Dermis microvascular lymphatic vessel endothelial cell (primary cell): Measurements from ENCODE around the gene TOM1L2. TPM values are rescaled to one million over a fixed set of nuclear protein-coding genes. Genes with fewer than 3 reads are reported as not detected.
"Not testable (repeated sequence)": the region's sequence is repeated elsewhere in the genome, so short reads cannot be mapped to it uniquely, and the experiment has no call there.

Source experiments
- DNase-seq, 2 donors: peaks; one replicate each; pipeline versions ENCODE4 v3.0.0 to v3.0.0-alpha.2; 2010; ENCODE audit warnings: low read depth in 2 of 2
- total RNA-seq: library from RNA; depleted of rRNA; stranded (reverse); fragments of >200 nt; gene quantifications from 2 replicates; pipeline ENCODE4 v1.2.1, GENCODE V29; 2014

Gene TOM1L2
- total RNA-seq, 1 donor from 2014 or later = 11.2 TPM

DNA sequence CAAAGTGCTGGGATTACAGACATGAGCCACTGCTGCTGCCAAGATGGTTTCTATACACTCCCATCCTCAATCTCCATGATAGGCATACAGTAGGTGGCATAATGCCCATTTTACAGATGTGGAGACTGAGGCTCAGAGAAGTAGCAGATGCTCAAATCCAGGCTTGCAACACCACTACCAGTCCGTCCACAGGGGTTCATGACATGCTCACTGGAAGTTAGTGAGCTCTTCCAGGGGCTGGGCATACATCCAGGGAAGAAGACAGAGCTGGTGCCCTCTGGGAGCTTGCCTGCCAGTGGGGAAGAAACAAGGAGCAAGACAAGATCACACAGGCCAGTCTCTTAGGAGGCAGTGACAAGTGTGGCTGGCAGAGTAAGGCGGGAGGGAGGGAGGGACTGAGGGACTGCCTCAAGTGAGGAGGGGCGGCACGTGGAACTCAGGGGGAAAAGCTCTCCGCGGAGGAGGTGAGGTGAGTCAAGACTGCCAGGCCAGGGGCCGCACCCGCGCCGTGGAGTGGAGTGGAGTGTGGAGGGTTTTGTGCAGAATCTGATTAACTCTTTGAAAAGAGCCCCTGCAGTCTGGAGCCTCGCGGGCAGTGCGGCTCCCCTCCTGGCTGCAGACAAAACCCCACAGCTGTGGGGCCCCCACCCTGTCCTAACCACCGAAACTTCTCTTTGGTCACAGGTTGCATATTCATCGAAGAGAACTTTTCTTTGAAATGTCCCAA, 163.3 kb downstream of the TOM1L2 start:
- no peak for DNase-seq

DNA sequence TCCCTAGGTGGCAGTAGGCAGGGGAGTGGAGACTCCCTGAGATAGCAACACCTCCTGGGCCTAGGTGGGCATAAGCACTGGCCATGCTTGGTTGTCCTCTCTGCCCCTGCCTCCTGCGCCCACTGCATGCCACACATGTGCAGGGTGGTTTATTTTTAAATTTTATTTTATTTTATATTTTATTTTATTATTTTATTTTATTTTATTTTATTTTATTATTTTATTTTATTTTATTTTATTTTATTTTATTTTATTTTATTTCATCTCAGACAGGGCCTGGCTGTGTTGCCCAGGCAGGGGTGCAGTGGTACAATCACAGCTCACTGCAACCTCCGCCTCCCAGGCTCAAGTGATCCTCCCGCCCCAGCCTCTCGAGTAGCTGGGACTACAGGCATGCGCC, 164.0 kb downstream of the TOM1L2 start:
- not testable (repeated sequence) for DNase-seq

DNA sequence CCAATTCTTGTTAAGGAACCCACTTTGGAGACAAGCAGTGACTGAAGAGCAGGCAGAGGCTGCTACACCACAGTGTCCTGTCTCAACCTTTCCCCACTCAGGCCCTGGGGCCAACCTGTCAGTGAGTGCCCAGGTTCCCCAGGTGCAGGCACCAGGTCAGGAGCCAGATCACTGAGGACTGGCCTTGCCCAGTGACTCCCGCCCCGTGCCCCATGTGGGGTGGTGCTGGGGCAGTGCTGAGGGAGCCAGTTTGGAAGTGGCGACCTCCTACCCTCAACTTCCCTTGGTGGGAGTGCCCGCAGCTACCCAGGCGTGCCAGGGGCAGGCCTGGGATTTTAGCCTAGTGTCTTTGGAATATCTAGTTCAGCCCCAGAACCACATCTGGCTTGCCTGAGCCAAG, 164.8 kb downstream of the TOM1L2 start:
- no peak for DNase-seq

DNA sequence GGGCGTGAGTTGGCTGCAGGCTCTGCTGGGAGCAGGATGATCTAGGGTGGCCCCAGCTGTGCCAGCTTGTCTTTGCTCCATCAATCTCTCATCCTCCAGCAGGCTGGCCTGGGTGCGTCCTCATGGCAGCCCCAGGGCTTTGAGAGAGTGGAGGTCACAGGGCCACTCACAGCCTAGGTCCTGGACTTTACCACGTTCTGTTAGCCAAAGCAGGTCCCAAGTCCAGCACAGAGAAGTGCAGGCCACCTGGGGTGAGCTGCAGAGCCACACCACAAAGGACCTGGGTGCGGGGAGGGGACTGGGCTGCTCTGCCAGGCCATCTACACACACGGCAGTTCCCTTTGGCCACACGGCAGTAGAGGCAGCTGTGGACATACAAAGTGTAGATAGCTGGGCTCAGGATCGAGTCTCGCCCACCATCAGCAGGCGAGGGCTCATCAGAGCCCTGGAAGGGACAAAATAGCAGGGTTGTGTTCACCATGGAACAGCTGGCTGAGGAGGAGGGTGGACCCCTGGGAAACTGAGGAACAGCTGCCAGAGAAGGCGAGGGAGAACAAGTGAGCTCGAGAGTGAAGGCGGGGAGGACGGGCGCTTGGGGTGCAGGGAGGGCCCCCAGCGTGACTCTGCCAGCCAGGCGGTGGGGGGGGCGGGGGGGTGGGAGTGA, 165.5 kb downstream of the TOM1L2 start:
- DNase-seq = no peak

DNA sequence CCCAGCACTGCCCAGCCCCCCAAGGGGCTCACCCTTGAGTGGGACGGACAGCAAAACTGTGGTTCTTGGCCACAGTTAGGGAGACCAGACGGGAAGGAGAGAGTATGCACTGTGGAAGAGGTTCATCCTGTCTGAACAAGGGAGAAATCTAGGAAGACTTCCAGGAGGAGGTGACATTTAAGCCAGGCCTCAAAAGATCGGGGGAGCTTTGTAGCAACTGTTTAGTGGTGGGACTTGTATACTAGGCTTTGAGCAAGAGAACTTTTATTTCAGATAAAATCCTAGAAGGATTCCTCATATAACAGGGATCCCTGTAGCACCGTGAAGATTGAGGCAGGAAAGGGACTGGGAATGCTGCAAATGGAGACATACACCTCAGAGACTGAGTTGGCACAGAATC, 166.2 kb downstream of the TOM1L2 start:
- no peak for DNase-seq

DNA sequence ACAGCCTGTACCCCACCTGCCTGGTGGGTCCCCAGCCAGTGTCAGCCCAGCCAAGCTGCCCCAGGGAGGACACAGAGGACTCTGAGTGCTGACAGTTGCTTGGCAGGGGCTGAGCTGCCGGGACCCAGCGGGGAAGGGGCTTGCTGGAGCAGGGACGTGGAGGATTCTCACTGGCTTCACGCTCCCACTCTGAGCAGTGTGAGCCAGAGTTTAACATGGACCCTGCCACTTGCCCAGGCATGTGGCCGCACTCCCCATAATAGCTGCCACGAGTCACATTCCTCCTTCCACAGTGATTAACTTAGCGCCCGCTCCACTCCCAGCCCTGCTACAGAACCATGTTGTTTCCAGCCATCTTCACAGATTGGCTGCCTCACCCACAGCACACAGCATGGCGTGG, 166.6 kb downstream of the TOM1L2 start:
- DNase-seq = no peak

DNA sequence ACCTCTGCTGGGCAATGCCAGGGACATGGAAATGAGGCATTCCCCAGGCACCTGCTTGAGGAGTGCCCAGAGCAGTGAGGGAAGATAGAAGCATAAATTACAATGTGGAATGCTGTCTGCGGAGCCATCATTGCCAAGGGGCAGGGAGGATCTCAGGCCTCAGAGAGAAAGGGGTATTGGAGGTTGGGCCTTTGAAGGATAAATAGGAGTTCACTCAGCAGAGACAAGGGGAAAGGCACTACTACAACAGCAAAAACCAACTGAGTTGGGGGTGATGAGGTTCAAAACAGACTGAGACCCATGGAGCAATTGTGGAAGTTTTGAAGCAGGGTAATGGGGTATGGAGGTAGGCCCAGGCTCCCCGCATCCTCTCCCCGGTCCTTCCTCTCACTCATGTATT, 168.2 kb downstream of the TOM1L2 start:
- DNase-seq = no peak

DNA sequence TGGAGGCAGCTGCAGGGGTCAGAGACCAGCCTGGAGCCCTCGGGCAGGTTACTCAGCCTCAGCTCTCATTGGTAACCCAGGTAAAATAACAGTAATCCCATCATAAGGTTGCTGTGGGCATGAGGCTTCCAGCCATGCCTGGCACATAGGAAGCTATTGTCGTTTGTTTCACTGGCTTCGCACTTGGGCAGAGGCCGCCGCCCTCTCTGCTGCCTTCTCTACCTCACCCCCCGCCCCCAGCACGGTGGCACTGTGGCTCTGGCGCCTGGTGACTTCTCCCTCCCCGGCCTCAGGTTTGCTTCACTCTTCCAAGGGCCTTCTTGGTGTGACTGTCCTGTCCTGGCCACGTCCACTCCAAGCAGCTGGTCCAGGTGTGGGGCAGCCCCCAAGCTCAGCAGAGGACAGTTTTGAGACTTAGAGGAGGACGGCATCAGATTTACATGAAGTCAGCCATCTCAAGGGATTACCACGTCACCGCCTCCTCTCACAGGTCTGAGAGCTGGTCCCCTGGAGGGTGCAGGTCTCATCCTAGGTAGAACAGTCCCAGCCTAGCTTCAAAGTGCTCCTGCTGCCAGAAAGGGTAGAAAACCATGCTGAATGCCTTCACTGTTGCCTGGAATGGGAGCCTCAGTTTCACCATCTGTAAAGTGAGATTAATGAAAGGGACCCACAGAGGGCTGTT, 170.3 kb downstream of the TOM1L2 start:
- no peak for DNase-seq

DNA sequence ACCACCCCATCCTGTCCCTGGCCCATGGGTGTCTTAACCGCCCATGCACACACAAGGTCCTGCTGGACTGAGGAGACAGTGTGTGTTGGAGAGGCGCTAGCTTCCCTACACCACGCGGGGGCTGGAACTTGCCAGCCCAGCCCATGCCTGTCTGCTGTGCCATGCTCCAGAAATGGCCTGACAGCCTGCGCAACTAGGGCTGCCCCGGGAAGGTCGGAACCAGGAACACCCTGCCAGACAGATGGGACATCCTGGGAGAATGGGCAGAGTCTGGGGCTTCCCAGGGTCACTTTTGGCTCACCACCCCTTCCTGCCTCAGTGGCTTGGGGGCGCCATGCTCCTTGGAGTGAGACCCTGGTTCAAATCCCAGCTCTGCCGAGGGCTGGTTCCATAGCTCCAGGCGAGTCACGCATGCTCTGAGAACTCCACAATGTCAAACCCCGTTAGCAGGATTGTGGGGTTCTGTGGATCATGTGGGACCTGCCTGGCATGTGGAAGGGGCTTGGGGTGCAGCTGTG, 171.6 kb downstream of the TOM1L2 start:
- no peak for DNase-seq

DNA sequence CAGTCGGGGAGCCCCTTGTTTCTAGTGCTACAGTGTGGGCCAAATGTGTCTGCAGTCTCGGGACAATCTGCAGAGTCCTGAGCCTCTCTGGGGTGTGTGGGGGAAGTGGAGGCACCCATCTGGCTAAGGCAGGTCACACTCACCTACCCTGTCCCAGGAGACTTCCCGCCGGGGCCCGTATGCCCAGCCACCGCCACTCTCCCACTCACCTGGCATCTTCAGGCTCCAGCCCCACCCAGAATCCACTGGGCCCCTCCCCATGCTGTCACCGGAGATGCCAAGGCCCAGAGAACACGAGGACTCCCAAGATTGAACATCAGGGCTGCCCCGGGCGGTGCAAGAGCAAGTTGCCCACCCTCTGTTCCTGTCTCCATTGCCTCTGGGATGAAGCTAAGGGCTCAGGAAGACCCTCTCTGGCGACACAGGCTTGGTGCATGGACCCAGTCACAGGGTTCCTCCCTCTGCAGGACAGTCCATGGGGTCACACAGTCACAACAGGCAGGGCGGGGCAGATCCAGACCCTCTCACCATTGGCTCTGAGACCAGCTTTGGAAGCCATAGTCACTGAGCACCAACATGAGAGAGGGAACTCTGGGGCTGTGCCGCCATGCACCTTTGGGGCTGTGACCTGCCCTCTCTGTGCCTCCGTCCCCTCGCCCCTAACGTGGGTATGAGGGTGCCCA, 173.5 kb downstream of the TOM1L2 start:
- no peak for DNase-seq

DNA sequence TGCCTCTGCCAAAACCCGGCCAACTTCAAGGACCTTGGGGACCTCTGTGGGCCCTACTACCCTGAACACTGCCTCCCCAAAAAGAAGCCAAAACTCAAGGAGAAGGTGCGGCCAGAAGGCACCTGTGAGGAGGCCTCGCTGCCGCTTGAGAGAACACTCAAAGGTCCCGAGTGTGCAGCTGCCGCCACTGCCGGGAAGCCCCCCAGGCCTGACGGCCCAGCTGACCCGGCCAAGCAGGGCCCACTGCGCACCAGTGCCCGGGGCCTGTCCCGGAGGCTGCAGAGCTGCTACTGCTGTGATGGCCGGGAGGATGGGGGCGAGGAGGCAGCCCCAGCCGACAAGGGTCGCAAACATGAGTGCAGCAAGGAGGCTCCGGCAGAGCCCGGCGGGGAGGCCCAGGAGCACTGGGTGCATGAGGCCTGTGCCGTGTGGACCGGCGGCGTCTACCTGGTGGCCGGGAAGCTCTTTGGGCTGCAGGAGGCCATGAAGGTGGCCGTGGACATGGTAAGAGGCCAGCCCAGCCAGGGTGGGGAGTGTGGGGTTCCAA, 174.1 kb downstream of the TOM1L2 start:
- DNase-seq = no peak

DNA sequence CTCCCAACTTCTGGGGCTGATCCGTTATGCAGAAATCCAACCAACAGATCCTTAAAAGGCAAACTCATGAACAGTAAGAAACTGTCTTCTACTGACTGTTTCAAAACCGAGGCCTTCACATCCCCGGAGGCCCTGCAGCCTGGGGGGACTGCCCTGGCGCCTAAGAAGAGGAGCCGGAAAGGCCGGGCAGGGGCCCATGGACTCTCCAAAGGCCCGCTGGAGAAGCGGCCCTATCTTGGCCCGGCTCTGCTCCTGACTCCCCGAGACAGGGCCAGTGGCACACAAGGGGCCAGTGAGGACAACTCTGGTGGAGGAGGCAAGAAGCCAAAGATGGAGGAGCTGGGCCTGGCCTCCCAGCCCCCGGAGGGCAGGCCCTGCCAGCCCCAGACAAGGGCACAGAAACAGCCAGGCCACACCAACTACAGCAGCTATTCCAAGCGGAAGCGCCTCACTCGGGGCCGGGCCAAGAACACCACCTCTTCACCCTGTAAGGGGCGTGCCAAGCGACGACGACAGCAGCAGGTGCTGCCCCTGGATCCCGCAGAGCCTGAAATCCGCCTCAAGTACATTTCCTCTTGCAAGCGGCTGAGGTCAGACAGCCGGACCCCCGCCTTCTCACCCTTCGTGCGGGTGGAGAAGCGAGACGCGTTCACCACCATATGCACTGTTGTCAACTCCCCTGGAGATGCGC, 174.9 kb downstream of the TOM1L2 start:
- no peak for DNase-seq

DNA sequence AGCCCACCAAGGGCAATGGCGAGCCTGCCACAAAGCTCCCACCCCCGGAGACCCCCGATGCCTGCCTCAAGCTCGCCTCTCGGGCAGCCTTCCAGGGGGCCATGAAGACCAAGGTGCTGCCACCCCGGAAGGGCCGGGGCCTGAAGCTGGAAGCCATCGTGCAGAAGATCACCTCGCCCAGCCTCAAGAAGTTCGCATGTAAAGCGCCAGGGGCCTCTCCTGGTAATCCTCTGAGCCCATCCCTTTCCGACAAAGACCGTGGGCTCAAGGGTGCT, 175.5 kb downstream of the TOM1L2 start:
- no peak for DNase-seq

DNA sequence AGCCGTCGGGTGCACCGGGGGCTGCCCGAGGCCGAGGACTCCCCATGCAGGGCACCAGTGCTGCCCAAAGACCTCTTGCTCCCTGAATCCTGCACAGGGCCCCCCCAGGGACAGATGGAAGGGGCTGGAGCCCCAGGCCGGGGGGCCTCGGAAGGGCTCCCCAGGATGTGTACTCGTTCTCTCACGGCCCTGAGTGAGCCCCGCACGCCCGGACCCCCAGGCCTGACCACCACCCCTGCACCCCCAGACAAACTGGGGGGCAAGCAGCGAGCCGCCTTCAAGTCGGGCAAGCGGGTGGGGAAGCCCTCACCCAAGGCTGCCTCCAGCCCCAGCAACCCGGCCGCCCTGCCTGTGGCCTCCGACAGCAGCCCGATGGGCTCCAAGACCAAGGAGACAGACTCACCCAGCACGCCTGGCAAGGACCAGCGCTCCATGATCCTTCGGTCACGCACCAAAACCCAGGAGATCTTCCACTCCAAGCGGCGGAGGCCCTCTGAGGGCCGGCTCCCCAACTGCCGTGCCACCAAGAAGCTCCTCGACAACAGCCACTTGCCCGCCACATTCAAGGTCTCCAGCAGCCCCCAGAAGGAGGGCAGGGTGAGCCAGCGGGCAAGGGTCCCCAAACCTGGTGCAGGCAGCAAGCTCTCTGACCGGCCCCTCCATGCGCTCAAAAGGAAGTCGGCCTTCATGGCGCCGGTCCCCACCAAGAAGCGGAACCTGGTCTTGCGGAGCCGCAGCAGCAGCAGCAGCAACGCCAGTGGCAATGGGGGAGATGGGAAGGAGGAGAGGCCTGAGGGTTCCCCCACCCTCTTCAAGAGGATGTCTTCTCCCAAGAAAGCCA, 176.0 kb downstream of the TOM1L2 start:
- DNase-seq = no peak

DNA sequence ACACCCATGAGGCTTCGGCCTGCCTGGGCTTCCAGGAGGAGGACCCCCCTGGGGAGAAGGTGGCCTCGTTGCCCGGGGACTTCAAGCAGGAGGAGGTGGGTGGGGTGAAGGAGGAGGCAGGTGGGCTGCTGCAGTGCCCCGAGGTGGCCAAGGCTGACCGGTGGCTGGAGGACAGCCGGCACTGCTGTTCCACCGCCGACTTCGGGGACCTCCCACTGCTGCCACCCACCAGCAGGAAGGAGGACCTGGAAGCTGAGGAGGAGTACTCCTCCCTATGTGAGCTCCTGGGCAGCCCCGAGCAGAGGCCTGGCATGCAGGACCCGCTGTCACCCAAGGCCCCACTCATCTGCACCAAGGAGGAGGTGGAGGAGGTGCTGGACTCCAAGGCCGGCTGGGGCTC, 176.9 kb downstream of the TOM1L2 start:
- DNase-seq = no peak

DNA sequence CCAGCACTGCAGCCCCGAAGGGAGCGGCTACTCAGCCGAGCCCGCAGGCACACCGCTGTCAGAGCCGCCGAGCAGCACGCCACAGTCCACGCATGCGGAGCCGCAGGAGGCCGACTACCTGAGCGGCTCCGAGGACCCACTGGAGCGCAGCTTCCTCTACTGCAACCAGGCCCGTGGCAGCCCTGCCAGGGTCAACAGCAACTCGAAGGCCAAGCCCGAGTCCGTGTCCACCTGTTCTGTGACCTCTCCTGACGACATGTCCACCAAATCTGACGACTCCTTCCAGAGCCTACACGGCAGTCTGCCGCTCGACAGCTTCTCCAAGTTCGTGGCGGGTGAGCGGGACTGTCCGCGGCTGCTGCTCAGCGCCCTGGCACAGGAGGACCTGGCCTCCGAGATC, 177.8 kb downstream of the TOM1L2 start:
- DNase-seq = no peak
